H1 (cell line): Measurements from ENCODE around the gene TMEM178B. TPM values are rescaled to one million over a fixed set of nuclear protein-coding genes. Genes with fewer than 3 reads are reported as not detected.

Experiments used
- CTCF ChIA-PET: fragments of 300-600 bp; sonication (Branson Sonifier 250); formaldehyde crosslinking; loops from one replicate; lab custom pipeline; 2021; ENCODE audit not compliant: partially characterized antibody; lab: Charles Lee
- POLR2A ChIA-PET: fragments of 300-600 bp; sonication (Branson Sonifier 250); formaldehyde crosslinking; loops from one replicate; lab custom pipeline; 2021; ENCODE audit warnings: inconsistent platforms; ENCODE audit not compliant: partially characterized antibody; lab: Charles Lee
- DNase-seq, 2 experiments: peaks; one replicate each; pipeline versions ENCODE4 v3.0.0 to v3.0.0-alpha.2; 2010 to 2022; ENCODE audit warnings: low spot score in 2 of 2, low read depth in 1 of 2, mixed read lengths in 1 of 2
- FAIRE-seq: peaks from 2 replicates; lab custom pipeline; 2011; peaks lifted over from hg19 to GRCh38; lab: Jason Lieb, UNC
- H2AFZ ChIP-seq: 2 replicates; pipeline ENCODE4 v1.8.1; 2012; ENCODE audit warnings: low read length, inconsistent platforms
- H2AK5ac ChIP-seq: 2 replicates; pipeline ENCODE4 v1.6.1; 2013; ENCODE audit warnings: low read depth, low read length
- H2BK120ac ChIP-seq: replicated peaks from 2 replicates; pipeline ENCODE3; 2013; ENCODE audit warnings: low read depth, low read length, inconsistent platforms
- H2BK12ac ChIP-seq: 2 replicates; pipeline ENCODE4 v1.6.1; 2013; ENCODE audit warnings: low read depth, low read length
- H2BK15ac ChIP-seq: 2 replicates; pipeline ENCODE4 v1.6.1; 2013; ENCODE audit warnings: low read length
- H2BK20ac ChIP-seq: 2 replicates; pipeline ENCODE4 v1.6.1; 2013; ENCODE audit warnings: low read length
- H2BK5ac ChIP-seq: 2 replicates; pipeline ENCODE4 v1.6.1; 2013; ENCODE audit warnings: low read depth, low read length
- H3K14ac ChIP-seq: 2 replicates; pipeline ENCODE4 v1.6.1; 2013; ENCODE audit warnings: inconsistent platforms; ENCODE audit not compliant: insufficient read length
- H3K18ac ChIP-seq: 2 replicates; pipeline ENCODE4 v1.6.1; 2013; ENCODE audit warnings: low read length; ENCODE audit errors: extremely low read depth
- H3K23ac ChIP-seq: 2 replicates; pipeline ENCODE4 v1.6.1; 2013; ENCODE audit warnings: inconsistent platforms; ENCODE audit not compliant: insufficient read length
- H3K23me2 ChIP-seq: 2 replicates; pipeline ENCODE4 v1.6.1; 2013; ENCODE audit warnings: low read depth, low read length
- H3K27ac ChIP-seq: 2 replicates; pipeline ENCODE4 v1.6.1; 2011; ENCODE audit warnings: low read depth, low read length, inconsistent platforms
- H3K27me3 ChIP-seq, 4 experiments: replicated peaks in 1 of 4; 1 replicate in 1 of 4; 2 replicates in 3 of 4; pipeline versions ENCODE4 v1.6.1 to v1.8.1; 2011 to 2013; ENCODE audit warnings: low read length in 3 of 4, mild to moderate bottlenecking in 3 of 4, inconsistent platforms in 2 of 4, mixed read lengths in 2 of 4, moderate library complexity in 1 of 4; ENCODE audit not compliant: control insufficient read depth in 3 of 4, insufficient read depth in 3 of 4; ENCODE audit errors: extremely low read depth in 1 of 4
- H3K36me3 ChIP-seq, 4 experiments: 2 replicates each; pipeline versions ENCODE4 v1.6.1 to v1.8.1; 2011 to 2013; ENCODE audit warnings: mild to moderate bottlenecking in 4 of 4, low read length in 3 of 4, moderate library complexity in 2 of 4, control low read depth in 1 of 4, inconsistent platforms in 1 of 4; ENCODE audit not compliant: insufficient read depth in 4 of 4, control insufficient read depth in 2 of 4
- H3K4ac ChIP-seq: replicated peaks from 2 replicates; pipeline ENCODE3; 2013; ENCODE audit warnings: low read length, low read depth, mixed read lengths, inconsistent platforms; ENCODE audit not compliant: insufficient read length
- H3K4me1 ChIP-seq, 4 experiments: replicated peaks in 1 of 4; 1 replicate in 1 of 4; 2 replicates in 3 of 4; pipeline versions ENCODE4 v1.6.1 to v1.8.1; 2011 to 2013; ENCODE audit warnings: low read length in 3 of 4, inconsistent platforms in 2 of 4, mixed read lengths in 1 of 4; ENCODE audit not compliant: insufficient read depth in 4 of 4, control insufficient read depth in 3 of 4
- H3K4me2 ChIP-seq, 2 experiments: 2 replicates each; pipeline versions ENCODE4 v1.6.1 to v1.8.1; 2011 to 2013; ENCODE audit warnings: low read depth in 2 of 2, low read length in 2 of 2, control low read depth in 1 of 2, inconsistent platforms in 1 of 2, mild to moderate bottlenecking in 1 of 2; ENCODE audit not compliant: insufficient read depth in 1 of 2
- H3K4me3 ChIP-seq, 4 experiments: fragments of 200-600, 300-600 bp in 1 of 4; sonication (generic), shearing (Covaris generic), sonication (Bioruptor Twin) in 1 of 4; 2 replicates each; pipeline versions ENCODE4 v1.5.1 to v1.8.1; 2011 to 2016; ENCODE audit warnings: low read length in 4 of 4, low read depth in 3 of 4, control low read depth in 2 of 4, inconsistent platforms in 2 of 4, mild to moderate bottlenecking in 2 of 4, mixed read lengths in 1 of 4, moderate library complexity in 1 of 4; ENCODE audit not compliant: insufficient read depth in 2 of 4; ENCODE audit errors: extremely low read depth in 1 of 4
- H3K56ac ChIP-seq: replicated peaks from 2 replicates; pipeline ENCODE3; 2013; ENCODE audit warnings: low read depth, mild to moderate bottlenecking, mixed read lengths, low read length, inconsistent platforms; ENCODE audit not compliant: insufficient read length
- H3K79me1 ChIP-seq: 2 replicates; pipeline ENCODE4 v1.6.1; 2013; ENCODE audit warnings: low read depth, low read length, control low read depth
- H3K79me2 ChIP-seq, 2 experiments: 2 replicates each; pipeline versions ENCODE4 v1.6.1 to v1.8.1; 2012 to 2013; ENCODE audit warnings: low read length in 2 of 2, mild to moderate bottlenecking in 2 of 2, inconsistent platforms in 1 of 2; ENCODE audit not compliant: insufficient read depth in 2 of 2, control insufficient read depth in 1 of 2
- H3K9ac ChIP-seq, 4 experiments: replicated peaks in 1 of 4; 1 replicate in 1 of 4; 2 replicates in 3 of 4; pipeline versions ENCODE4 v1.6.1 to v1.8.1; 2011 to 2013; ENCODE audit warnings: low read depth in 3 of 4, low read length in 3 of 4, control low read depth in 2 of 4, mild to moderate bottlenecking in 2 of 4, moderate library complexity in 2 of 4, inconsistent platforms in 1 of 4; ENCODE audit errors: extremely low read depth in 1 of 4
- H3K9me3 ChIP-seq, 2 experiments: 2 replicates each; pipeline versions ENCODE4 v1.6.1 to v1.8.1; 2012 to 2013; ENCODE audit warnings: mild to moderate bottlenecking in 2 of 2, moderate library complexity in 2 of 2, control low read depth in 1 of 2, inconsistent platforms in 1 of 2, low read depth in 1 of 2, low read length in 1 of 2, mixed read lengths in 1 of 2; ENCODE audit not compliant: insufficient read depth in 2 of 2
- H4K20me1 ChIP-seq, 2 experiments: replicated peaks in 1 of 2; 2 replicates each; pipeline versions ENCODE3 to v1.8.1; 2011 to 2013; ENCODE audit warnings: inconsistent platforms in 2 of 2, low read length in 2 of 2, mild to moderate bottlenecking in 1 of 2; ENCODE audit not compliant: insufficient read depth in 2 of 2, control insufficient read depth in 1 of 2
- H4K5ac ChIP-seq: 2 replicates; pipeline ENCODE4 v1.6.1; 2013; ENCODE audit warnings: low read length, low read depth, mixed read lengths, inconsistent platforms; ENCODE audit not compliant: insufficient read length
- H4K8ac ChIP-seq: 2 replicates; pipeline ENCODE4 v1.8.0; 2013; ENCODE audit warnings: mild to moderate bottlenecking, moderate library complexity, low read length, inconsistent platforms; ENCODE audit not compliant: insufficient read depth; ENCODE audit errors: extremely low read depth
- H4K91ac ChIP-seq: replicated peaks from 2 replicates; pipeline ENCODE3; 2013; ENCODE audit warnings: low read length, mixed read lengths, inconsistent platforms; ENCODE audit not compliant: insufficient read length
- CBX8 ChIP-seq: fragments of 300-800, 300-1000 bp; sonication (generic); IDR thresholded peaks from 2 replicates; pipeline ENCODE4 v1.7.1; 2016; ENCODE audit warnings: low read depth, low read length, borderline replicate concordance
- CEBPB ChIP-seq: IDR thresholded peaks from 2 replicates; pipeline ENCODE4 v1.6.1; 2012; ENCODE audit warnings: low read depth, low read length
- CTCF ChIP-seq, 3 experiments: IDR thresholded peaks; 1 replicate in 2 of 3; 2 replicates in 1 of 3; pipeline versions ENCODE4 v1.5.1 to v1.6.1; 2011; ENCODE audit warnings: low read length in 3 of 3, mild to moderate bottlenecking in 3 of 3, inconsistent platforms in 2 of 3, low read depth in 1 of 3, moderate library complexity in 1 of 3; ENCODE audit not compliant: insufficient read depth in 1 of 3; ENCODE audit errors: control extremely low read depth in 1 of 3
- RAD21 ChIP-seq, 2 experiments: IDR thresholded peaks in 1 of 2; conservative IDR thresholded peaks in 1 of 2; 2 replicates each; pipeline ENCODE4 v1.6.1; 2011; ENCODE audit warnings: low read depth in 2 of 2, low read length in 2 of 2, improper control_type of control experiment in 1 of 2, inconsistent platforms in 1 of 2, mild to moderate bottlenecking in 1 of 2, moderate library complexity in 1 of 2
- WGBS, 2 experiments: shearing (Covaris generic) in 1 of 2; methylation state at CpG; one replicate each; pipeline versions ENCODE4 v1.1.6 to v1.1.7; 2013 to 2015; ENCODE audit warnings: low lambda C conversion rate in 2 of 2, mixed read lengths in 2 of 2, inconsistent platforms in 1 of 2, low coverage in 1 of 2, missing lambda C conversion rate in 1 of 2; ENCODE audit not compliant: insufficient replicate concordance in 2 of 2, insufficient coverage in 1 of 2, insufficient read length in 1 of 2; ENCODE audit errors: extremely low coverage in 1 of 2, missing lambda C conversion rate in 1 of 2; 5-methylcytosine and 5-hydroxymethylcytosine counted together
- polyA plus RNA-seq, 7 experiments: library from polyadenylated mRNA; depleted of rRNA in 3 of 7; stranded (reverse) in 5 of 7; unstranded in 2 of 7; fragments of >200 nt in 5 of 7; fragments of 200-250 nt in 2 of 7; gene quantifications; 1 replicate in 5 of 7; 2 replicates in 1 of 7; 4 replicates in 1 of 7; pipeline versions ENCODE4 v1.2.1 to v1.2.3, GENCODE V29; 2011 to 2013; ENCODE audit warnings: missing spikeins in 2 of 7, mixed read lengths in 2 of 7
- total RNA-seq: library from RNA; stranded (reverse); fragmentation: NEBNext Ultra II Directional; extraction: Animal tissue kit (Norgen Biotek cat#: 25700); gene quantifications from 2 replicates; pipeline ENCODE4 v1.2.1, GENCODE V29; 2021

Gene TMEM178B
- total and polyA plus RNA-seq, 2 of the 8 experiments (the other 6 are each of a cell fraction or from before 2014, with no cell fraction given): 5.3 to 18.1 TPM

- Histone ChIP-seq H3K79me2 (no peaks in the 10 kb centered on the region), H2BK15ac (0 out of 2 replicates have a peak overlapping the region, but pooled peaks have one; percentile 21), H3K27me3 (no peaks in the 10 kb centered on the region; a peak in 1 of 7 replicates), H4K20me1 (no peaks in the 10 kb centered on the region), H3K56ac (no peak overlapping the region), H3K18ac (no peak overlapping the region), H2AFZ (no peak overlapping the region), H3K4me3 (no peak overlapping the region), H3K4me2 (no peak overlapping the region), H3K9ac (no peak overlapping the region; a peak in 1 of 7 replicates), H3K4ac (no peak overlapping the region), H3K27ac (no peak overlapping the region), H3K14ac (no peak overlapping the region), H2BK12ac (no peak overlapping the region), H4K5ac (no peak overlapping the region), H2BK120ac (no peak overlapping the region), H3K23ac (no peak overlapping the region), H2BK5ac (no peak overlapping the region), H3K9me3 (no peaks in the 10 kb centered on the region), H3K4me1 (peaks cover 0 to 2% (median 0%) of the 10 kb centered on the region in 4 experiments; a peak in 1 of 7 replicates), H2AK5ac (no peak overlapping the region), H3K79me1 (no peaks in the 10 kb centered on the region), H4K91ac (no peak overlapping the region), H4K8ac (no peak overlapping the region), H3K36me3 (no peaks in the 10 kb centered on the region), H3K23me2 (no peaks in the 10 kb centered on the region), H2BK20ac (no peak overlapping the region)
- DNase-seq (peak in 1 of 2 experiments; percentile 34), FAIRE-seq (no peak)
- WGBS, 2 experiments: 71% methylated on average over 5 of the region's 5 CpGs; no CpG with 5 or more reads in 1 of the 2 experiments
- TF ChIP-seq RAD21 (IDR thresholded peaks at IDR 0.05 in 1 of 2, conservative IDR thresholded peaks at IDR 0.05 in 1 of 2; ENCODE audit: low read depth in 2 of 2, low read length in 2 of 2) (peak; percentile 80 to 84), CTCF (IDR thresholded peaks at IDR 0.05; ENCODE audit: control extremely low read depth in 1 of 3, insufficient read depth in 1 of 3, low read depth in 1 of 3, low read length in 3 of 3) (peak; percentile 60 to 68 (median 65)), CEBPB (no peak), CBX8 (no peak)
- ChIA-PET CTCF (interaction anchor here (0.5 to 3.1 kb wide), 26 partner anchors 9 to 609 kb away, joined by 3 to 13 read pairs (median 4); partner anchors contain the start of gene MRPS33), POLR2A (interaction anchor here (0.6 to 1.5 kb wide), 4 partner anchors 9 to 419 kb away, joined by 3 to 6 read pairs (median 4); no protein-coding TSS in a partner anchor)
Measured at GRCh38 chr7:141231018-141231792, 157.3 kb downstream of the TMEM178B start.
